Cardiac septum (tissue), 1 donor: ENCODE data around the gene SOWAHA. TPM values are rescaled to one million over a fixed set of nuclear protein-coding genes. Genes with fewer than 3 reads are reported as not detected.
"Not testable (repeated sequence)": the region's sequence is repeated elsewhere in the genome, so short reads cannot be mapped to it uniquely, and the experiment has no call there.

Source experiments
- DNase-seq: peaks from one replicate; pipeline ENCODE4 v3.0.0-alpha.2; 2020; ENCODE audit warnings: low spot score
- intact Hi-C: fragments of 100-400 bp; cut with DNase I; formaldehyde crosslinking; loops from one replicate; pipeline ENCODE4 v1.14.0; 2022
- total RNA-seq: library from RNA; stranded (reverse); fragmentation: NEBNext Ultra II Directional; extraction: Animal tissue kit (Norgen Biotek cat#: 25700); gene quantifications from one replicate; pipeline ENCODE4 v1.2.1, GENCODE V29; 2021
- donor health status: DM: no; HTN: no; CAD: no.

Gene SOWAHA
- total RNA-seq, 1 donor from 2014 or later, result 0.08 TPM

- no peak for DNase-seq
These were observed 24.8 kb downstream of the SOWAHA start for GRCh38 chr5:132837868-132838267.

DNA sequence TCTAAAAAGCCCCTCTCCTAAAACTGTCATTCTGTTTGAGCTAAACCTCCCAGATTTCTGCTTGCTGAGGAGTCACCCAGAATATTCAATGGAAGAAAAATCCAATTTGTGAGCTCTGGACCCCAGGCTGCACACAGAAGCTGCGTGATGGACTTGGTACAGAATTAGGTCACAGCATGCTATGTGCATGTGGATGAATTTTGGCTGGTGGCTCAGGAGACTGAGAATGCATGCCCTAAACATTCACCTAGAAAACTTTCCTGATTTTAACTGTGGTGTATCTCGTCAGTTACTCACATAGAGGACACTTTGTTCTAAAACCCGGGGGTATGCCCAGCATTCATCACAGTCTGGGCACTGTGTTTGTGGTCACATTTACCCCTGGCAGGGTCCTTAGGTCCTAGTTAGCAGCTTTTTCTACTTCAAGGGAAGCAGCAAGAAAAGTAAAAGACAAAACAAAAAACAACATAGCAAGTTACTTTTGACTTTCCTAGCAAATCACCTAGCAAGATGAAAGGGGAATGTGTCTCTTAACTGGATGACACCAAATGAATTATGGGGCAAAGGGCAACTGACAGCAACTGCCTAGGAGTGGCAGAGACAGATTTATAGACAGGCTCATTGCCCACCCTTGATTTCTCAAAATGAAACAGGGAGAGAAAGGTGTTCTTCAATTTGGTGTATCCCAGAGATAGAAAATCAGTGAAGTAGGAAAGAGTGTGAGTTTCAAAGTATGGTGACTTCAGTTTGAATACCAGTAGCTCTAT, 25.6 kb downstream of the SOWAHA start:
- no peak for DNase-seq
- intact Hi-C loops, result no loop called here

More at GRCh38 chr5:132837868-132838267, 24.8 kb downstream of the SOWAHA start:
- intact Hi-C loops, result no loop called here

DNA sequence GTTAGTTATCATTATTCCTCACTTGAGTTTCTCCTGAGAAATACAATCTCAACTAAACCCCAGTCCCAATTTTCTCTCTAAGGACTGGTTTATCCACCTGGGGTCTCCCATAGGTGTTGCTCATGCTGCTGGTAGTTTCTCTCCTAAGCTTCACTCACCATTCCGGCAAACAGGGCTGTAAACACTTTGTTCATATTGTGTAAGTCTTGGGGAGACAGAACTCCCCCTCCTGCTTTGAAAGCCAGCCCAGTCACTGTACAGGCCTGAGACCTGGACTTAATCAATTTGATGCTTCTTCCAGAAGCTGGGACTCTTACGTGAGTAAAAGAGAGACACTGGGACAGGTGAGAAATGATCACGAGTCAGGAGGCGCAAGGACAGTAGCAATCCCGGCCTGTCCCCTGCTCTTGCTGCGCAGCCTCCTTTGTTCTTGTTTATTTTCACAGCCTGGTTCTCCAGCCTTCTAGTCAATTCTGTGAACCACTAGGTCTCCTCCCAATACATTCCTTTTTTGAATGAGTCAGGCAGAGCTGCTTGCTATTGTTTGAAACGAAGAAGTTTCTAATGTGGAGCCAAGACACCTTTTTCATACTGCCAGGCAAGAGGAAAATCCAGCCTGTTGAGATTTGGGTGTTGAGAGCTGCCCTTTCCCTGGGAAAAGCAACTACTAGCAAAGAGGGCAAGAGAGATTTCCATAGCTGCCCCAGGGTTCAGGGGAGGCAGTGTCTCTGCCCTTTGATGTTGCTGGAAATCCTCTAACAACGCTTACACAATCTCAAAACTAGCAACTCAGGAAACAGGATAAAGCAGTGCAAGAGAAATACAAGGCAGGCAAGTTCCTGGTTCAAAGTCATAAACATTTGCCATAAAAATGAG, 26.6 kb downstream of the SOWAHA start:
- intact Hi-C loops, result no loop called here
- DNase-seq, result no peak

- DNase-seq, result no peak
- intact Hi-C loops, result no loop called here
These were observed 27.2 kb downstream of the SOWAHA start for GRCh38 chr5:132840313-132840712.

DNA sequence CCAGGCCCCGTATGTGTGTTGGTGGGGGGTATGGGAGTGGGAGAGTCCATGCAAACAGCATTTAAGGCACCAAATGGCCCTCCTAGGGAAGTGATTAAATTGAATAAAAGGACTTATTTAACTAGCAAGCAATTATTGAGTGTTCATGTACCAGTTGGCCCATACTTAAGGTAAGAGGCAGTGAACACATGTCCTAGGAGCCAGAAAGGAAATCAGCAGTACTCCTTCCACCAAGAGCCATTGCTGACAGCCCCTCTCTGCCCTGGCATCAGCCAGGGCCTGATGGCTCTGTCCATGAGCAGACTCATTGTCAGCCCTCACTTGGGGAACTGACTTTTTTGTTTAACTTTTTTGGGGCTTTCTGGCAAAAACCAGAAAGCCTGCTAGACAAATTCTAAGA, 27.8 kb downstream of the SOWAHA start:
- DNase-seq, result no peak
- intact Hi-C loops, result no loop called here

DNA sequence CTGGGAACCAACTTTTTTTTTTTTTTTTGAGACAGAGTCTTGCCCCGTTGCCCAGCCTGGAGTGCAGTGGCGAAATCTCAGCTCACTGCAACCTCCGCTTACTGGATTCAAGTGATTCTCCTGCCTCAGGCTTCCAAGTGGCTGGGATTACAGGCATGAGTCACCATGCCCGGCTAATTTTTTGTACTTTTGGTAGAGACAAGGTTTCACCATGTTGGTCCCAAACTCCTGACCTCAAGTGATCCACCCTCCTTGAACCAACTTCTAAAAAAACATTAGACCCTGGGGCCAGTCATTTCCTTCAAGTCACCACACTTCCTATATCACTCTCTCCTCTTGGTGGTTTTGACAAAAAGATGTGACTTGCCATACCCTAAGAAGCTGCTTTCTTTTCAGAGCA, 28.2 kb downstream of the SOWAHA start:
- intact Hi-C loops, result no loop called here
- DNase-seq, result no peak

DNA sequence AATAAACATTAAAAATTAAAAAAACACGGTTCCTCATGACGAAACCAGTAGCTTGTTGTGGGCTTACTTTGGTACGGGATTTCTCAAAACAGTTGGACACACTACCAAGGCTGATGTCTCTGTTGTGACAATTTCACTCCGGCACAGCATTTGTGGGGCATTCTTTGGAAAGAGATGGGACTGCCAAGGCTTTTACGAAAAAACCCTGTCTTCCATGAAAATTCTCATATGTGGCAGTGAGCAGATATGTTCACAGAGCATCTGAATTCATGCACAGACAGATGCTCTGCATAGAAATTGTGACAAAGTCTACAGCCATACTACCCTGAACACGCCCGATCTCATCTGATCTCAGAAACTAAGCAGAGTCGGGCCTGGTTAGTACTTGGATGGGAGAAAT, 35.2 kb downstream of the SOWAHA start:
- DNase-seq, result no peak
- intact Hi-C loops, result no loop called here

GRCh38 chr5:132849347-132849746, 36.2 kb downstream of the SOWAHA start:
- no peak for DNase-seq
- intact Hi-C loops, result no loop called here

GRCh38 chr5:132850066-132850465, 37.0 kb downstream of the SOWAHA start:
- DNase-seq, result no peak
- intact Hi-C loops, result no loop called here

DNA sequence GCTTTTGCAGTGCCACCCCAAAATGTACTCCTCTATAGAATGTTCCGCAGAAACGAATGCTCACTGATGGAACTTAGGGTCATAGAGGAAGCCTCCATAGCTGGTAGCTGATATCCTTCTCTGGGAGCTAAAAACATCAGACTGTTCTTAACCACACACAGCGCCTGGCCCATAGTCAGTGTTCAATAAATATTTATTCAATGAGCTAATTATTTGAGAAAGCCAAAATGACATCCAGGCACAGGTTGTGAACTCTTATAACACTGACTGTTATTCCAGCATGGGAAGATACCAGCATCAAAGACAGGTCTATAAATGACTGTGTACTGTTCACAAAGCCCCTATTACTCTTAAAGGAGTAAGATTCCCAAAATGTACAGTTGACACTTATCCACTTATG, 40.2 kb downstream of the SOWAHA start:
- no peak for DNase-seq
- intact Hi-C loops, result no loop called here

DNA sequence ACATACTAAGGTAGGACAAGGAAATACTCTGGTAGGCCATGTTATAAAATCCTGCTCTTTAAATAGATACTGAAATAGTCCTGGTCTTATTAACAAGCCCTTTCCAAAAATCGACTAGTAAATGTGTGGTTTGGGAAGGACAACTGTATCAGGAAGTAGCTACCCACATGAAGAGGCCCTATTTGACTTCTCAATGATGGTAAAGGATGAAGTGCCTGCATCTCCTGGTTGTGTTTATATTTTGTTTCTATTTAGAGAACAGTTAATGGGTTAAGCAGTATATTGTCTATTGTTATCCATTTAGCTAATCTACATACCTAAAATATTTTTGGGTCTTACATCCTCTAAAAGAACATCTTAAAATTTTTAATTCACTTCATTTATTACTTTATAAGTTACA, 40.7 kb downstream of the SOWAHA start:
- intact Hi-C loops, result no loop called here

DNA sequence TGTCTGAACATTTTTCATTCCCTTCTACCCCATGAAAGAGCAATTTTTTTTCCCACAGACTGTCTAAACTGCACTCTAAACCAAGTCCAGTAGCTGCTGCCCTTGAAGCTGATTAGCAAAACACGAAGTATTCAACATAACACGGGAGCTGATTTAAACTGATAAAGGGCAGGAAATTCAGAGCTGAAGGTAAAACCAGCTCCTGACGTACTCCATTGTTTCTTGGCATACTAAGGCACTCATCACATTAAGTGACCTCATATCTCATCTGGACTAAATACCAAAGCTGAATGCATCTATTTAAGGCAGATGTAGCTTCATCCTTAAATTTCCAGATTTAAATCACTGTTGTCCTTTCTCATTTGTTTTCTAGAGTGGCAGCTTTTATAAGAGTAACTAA, 41.2 kb downstream of the SOWAHA start:
- intact Hi-C loops, result no loop called here
- DNase-seq, result no peak

More for the DNA sequence above, 40.7 kb downstream of the SOWAHA start:
- no peak for DNase-seq

DNA sequence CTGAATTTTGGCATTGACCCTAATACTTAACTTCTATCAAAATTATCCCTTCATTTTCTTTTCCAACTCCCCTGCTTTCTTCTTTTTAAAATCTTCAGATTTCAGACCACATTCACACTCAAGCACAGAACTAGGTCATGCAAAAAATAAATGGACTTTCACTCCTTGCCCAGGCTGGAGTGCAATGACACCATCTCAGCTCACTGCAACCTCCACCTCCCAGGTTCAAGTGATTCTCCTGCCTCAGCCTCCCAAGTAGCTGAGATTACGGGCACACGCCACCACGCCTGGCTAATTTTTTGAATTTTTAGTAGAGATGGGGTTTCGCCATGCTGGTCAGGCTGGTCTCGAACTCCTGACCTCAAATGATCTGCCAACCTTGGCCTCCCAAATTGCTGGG, 41.9 kb downstream of the SOWAHA start:
- intact Hi-C loops, DNase-seq: not testable (repeated sequence)

DNA sequence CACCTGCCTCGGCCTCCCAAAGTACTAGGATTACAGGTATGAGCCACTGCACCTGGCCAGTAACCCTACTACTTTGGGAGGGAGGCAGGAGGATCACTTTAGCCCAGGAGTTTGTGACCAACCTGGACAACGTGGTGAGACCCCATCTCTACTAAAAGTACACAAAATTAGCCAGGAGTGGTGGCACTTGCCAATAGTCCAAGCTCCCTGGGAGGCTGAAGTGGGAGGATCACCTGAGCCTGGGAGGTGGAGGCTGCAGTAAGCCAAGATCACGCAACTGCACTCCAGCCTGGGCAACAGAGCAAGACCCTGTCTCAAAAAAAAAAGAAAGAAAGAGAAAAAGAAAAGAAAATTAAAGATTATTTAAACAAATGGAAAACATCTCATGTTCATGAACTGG, 42.9 kb downstream of the SOWAHA start:
- DNase-seq, result no peak
- intact Hi-C loops, result no loop called here

GRCh38 chr5:132859889-132860437, 46.9 kb downstream of the SOWAHA start:
- intact Hi-C loops, result loop anchor here (10.0 kb wide), 1 partner anchor 85 kb away; the partner anchor contains the start of gene SEPTIN8
- DNase-seq, result no peak

- intact Hi-C loops, result loop anchor here (10.0 kb wide), 1 partner anchor 86 kb away; the partner anchor contains the start of gene SEPTIN8
- DNase-seq, result no peak
These were observed 47.6 kb downstream of the SOWAHA start for GRCh38 chr5:132860742-132861141.

DNA sequence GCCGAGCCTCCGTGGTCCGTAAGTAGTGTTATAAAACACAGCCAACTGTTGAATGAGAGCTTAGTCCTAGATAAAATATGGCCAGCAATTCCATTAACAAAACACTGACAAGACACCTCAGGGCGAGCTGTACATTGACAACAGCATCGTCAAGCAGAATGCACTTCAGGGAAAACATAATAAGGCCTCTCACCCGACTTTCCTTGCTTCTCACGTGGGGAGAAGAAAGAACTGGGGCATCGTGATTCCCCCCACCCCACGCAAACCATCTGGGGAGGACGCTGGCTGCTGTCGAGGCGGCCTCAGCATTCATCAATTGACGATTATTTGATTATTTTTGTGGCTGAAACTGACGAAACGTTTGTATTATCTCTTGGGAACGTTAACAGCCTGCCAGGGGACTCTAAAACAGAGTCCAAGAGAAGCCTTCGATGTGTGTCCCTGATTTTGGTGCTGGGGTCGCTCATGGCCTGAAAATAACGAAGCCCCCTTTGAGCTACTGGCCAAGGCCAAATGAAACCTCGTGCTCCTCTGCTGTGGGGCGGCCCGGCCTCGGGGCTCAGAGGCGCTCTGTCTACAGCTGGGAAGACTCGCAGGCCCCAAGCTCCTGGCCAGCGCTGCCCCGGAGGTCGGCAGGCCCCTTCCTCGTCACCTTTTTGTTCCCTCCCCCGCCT, 52.7 kb downstream of the SOWAHA start:
- intact Hi-C loops, result loop anchor here (1.0 to 10.0 kb wide), 4 partner anchors 35 to 186 kb away; partner anchors contain the start of genes AFF4, HSPA4, SEPTIN8 and SHROOM1
- DNase-seq, result no peak
